Cardiac muscle cell (in vitro differentiated cells and primary cell): ENCODE results near the gene CFAP46. TPM values are rescaled to one million over a fixed set of nuclear protein-coding genes. Genes with fewer than 3 reads are reported as not detected.

Source experiments
- DNase-seq, 2 donors: peaks; one replicate each; pipeline versions ENCODE4 v3.0.0 to v3.0.0-alpha.2; 2010 to 2017; ENCODE audit warnings: low read depth in 1 of 2, low spot score in 1 of 2
- H3K27ac ChIP-seq: fragments of 200-600 bp; sonication (generic); 2 replicates; pipeline ENCODE4 v1.5.1; 2016
- H3K27me3 ChIP-seq: fragments of 200-600 bp; sonication (generic); 2 replicates; pipeline ENCODE4 v1.6.0; 2016; ENCODE audit warnings: control low read depth
- H3K36me3 ChIP-seq: fragments of 200-600 bp; sonication (generic); 2 replicates; pipeline ENCODE4 v1.5.1; 2016; ENCODE audit warnings: control low read depth
- H3K4me1 ChIP-seq: fragments of 200-600 bp; sonication (generic); 2 replicates; pipeline ENCODE4 v1.8.1; 2017; ENCODE audit warnings: low read depth, mild to moderate bottlenecking, mixed run types
- H3K4me3 ChIP-seq: fragments of 200-600 bp; sonication (generic); 2 replicates; pipeline ENCODE4 v1.5.1; 2016; ENCODE audit warnings: mild to moderate bottlenecking
- H3K9me3 ChIP-seq: fragments of 200-600 bp; sonication (generic); 2 replicates; pipeline ENCODE4 v1.5.1; 2017; ENCODE audit warnings: low read depth, mild to moderate bottlenecking, control low read depth
- CTCF ChIP-seq: IDR thresholded peaks from 2 replicates; pipeline ENCODE4 v1.5.1; 2012; ENCODE audit warnings: low read depth, mild to moderate bottlenecking, low read length
- polyA plus RNA-seq: library from polyadenylated mRNA; unstranded; fragments of >200 nt; fragmentation: Nextera tagmentation; extraction: Ambion mirVana; gene quantifications from 2 replicates; pipeline ENCODE4 v1.2.1, GENCODE V29; 2016
- total RNA-seq: library from RNA; depleted of rRNA; stranded (reverse); fragments of >200 nt; gene quantifications from 2 replicates; pipeline ENCODE4 v1.2.3, GENCODE V29; 2016

The CFAP46 gene
- total and polyA plus RNA-seq, 2 experiments from 2014 or later: 2.8 to 4.5 TPM

DNA sequence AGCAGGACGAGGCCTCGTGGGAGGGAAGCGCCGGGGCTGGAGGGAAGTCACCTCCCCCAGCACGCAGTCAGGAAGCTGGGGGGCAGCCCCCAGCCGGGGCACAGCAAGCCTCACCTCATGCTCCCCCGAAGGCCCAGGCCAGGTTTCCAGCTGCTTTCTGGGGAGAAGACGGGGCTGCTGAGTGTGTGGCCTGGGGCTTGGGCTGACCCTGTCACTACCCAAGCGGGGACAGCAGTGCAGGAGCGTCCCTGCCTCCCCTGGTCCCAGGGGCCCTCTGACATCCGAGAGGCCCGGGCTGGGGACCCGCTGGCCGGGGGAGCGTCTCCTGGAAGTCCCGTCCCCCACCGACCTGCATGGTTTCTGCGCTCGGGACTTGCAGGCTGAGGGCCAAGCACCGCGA, 136.8 kb downstream of the CFAP46 start:
- DNase-seq: no peak
- Histone ChIP-seq H3K27ac (no peak overlapping the region), H3K36me3 (no peaks in the 10 kb centered on the region), H3K4me1 (no peaks in the 10 kb centered on the region), H3K9me3 (no peaks in the 10 kb centered on the region), H3K27me3 (no peaks in the 10 kb centered on the region), H3K4me3 (no peak overlapping the region)
- TF ChIP-seq CTCF: no peak

- no peak for TF ChIP-seq CTCF
- H3K4me1 ChIP-seq: no peaks in the 10 kb centered on the region
- no peak overlapping the region for H3K27ac ChIP-seq
- no peak overlapping the region for H3K4me3 ChIP-seq
- no peaks in the 10 kb centered on the region for H3K9me3 ChIP-seq
- no peaks in the 10 kb centered on the region for H3K27me3 ChIP-seq
- H3K36me3 ChIP-seq: no peaks in the 10 kb centered on the region
- DNase-seq: no peak
Observed at GRCh38 chr10:132804785-132805426, 137.5 kb downstream of the CFAP46 start.

DNA sequence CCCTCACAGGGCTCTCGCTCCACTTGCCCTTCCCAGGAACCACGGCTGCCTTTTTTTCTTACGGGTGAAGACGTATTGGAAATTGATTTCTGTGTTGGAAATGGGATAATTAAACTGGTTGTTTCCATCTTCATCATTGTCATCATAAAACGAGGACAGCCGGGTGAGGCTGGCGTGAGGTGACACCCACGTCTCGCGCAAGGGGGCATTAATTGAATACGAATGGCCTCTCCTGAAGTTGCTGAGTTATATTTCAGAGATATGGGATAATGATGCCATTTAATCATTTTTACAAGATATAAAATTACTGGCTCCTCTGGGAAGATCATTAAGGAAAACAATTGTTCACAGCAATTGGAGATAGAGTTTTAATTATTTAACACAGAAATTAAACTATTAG, 138.1 kb downstream of the CFAP46 start:
- no peak for TF ChIP-seq CTCF
- Histone ChIP-seq H3K4me3 (no peak overlapping the region), H3K4me1 (no peaks in the 10 kb centered on the region), H3K27me3 (no peaks in the 10 kb centered on the region), H3K36me3 (no peaks in the 10 kb centered on the region), H3K9me3 (no peaks in the 10 kb centered on the region), H3K27ac (no peak overlapping the region)
- no peak for DNase-seq

DNA sequence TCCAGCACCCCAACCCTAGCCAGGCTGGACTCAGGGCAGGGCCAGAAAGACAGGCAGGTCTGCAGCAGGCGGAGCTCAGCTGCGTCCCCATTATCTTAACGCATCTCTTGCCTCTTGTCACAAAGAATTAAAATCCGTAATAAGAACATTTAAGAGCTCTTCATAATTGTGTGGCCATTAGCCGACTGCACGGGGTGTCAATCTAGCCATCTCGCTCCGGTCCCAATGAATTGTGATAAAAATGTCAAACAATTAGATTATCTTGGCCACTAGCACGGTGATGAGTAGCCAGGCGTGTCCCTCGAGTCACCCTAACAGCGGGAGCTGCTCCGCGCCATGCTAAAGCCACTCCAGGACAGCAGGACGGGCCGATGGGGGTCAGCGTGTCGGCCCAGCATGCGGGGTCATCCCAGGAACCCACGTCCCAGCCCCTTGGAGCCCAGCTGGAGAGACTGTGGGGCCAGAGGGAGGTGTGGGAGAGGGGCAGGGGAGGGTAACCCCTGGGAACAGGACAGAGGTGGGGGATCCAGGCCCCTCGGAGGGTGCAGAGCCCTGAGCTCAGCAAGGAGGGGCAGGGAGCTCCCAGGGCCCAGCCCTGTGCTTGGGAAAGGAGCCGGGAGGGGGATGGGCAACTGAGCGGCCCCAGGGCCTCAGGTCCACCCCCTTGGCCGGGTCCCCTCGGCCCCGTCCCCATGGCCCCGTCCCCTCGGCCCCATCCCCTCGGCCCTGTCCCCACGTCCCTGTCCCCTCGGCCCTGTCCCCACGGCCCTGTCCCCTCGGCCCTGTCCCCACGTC, 138.8 kb downstream of the CFAP46 start:
- no peak for TF ChIP-seq CTCF
- Histone ChIP-seq H3K4me1 (no peaks in the 10 kb centered on the region), H3K27me3 (no peaks in the 10 kb centered on the region), H3K27ac (no peak overlapping the region), H3K9me3 (no peaks in the 10 kb centered on the region), H3K4me3 (no peak overlapping the region), H3K36me3 (no peaks in the 10 kb centered on the region)
- no peak for DNase-seq

DNA sequence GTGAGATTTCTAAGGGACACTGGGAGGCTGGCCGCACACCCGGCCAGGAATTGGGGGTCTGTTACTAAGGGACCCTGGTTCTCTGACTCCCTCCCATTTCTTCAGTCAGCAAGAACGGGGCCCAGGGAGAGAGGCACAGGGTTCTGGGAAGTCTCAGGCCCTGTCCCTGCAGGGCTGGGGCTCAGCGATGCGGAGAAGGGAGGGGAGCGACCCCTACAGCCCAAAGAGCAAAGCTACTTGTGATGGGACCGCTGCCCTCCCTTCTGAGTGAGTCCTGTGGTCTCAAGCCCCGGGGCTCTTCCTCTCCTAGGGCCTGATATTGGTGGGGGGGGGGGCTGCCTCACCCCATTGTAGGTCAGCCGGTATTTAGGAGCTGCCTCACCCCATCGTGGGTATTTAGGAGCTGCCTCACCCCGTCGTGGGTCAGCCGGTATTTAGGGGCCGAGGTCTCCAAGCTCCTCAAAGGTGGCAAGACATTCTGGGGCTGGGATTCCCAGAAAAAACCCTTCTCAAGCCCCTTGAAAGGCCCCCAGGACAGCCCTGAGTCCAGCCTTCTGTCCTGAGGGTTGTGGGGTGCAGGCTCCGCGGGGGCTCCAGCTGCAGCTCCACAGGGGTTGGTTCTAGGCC, 139.6 kb downstream of the CFAP46 start:
- no peak for DNase-seq
- no peaks in the 10 kb centered on the region for H3K36me3 ChIP-seq
- no peaks in the 10 kb centered on the region for H3K4me1 ChIP-seq
- H3K27ac ChIP-seq: no peak overlapping the region
- H3K27me3 ChIP-seq: no peaks in the 10 kb centered on the region
- no peak overlapping the region for H3K4me3 ChIP-seq
- TF ChIP-seq CTCF: no peak
- no peaks in the 10 kb centered on the region for H3K9me3 ChIP-seq
